GM18867 (cell line): ENCODE measurements around the gene ZC3HAV1L.
"Not testable (repeated sequence)": the region's sequence is repeated elsewhere in the genome, so short reads cannot be mapped to it uniquely, and the experiment has no call there.

ENCODE experiments used
- ATAC-seq: cut with Tn5 transposase; IDR thresholded peaks from one replicate; pipeline ENCODE4 v1.9.1; 2021; ENCODE audit warnings: mild to moderate bottlenecking, moderate library complexity; ENCODE audit not compliant: unreplicated experiment

ZC3HAV1L gene

DNA sequence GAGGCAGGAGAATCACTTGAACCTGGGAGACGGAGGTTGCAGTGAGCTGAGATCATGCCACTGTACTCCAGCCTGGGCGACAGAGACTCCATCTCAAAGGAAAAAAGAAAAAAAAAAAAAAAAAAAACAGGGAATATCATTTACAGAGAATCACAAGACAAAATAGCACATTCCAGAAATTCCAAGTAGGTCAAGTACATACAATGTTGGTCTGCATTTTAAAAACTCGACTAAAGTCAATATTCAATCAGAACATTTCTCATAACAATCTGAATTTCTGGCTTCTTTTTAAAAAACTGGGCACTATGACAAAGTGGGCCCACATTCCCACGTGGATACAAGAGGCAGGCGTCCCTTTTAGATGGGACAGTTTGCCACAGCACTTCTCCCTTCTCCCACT lies 12.8 kb downstream of the ZC3HAV1L start:
- no peak for ATAC-seq

- no peak for ATAC-seq
These were observed 13.6 kb downstream of the ZC3HAV1L start for GRCh38 chr7:139022286-139022685.

DNA sequence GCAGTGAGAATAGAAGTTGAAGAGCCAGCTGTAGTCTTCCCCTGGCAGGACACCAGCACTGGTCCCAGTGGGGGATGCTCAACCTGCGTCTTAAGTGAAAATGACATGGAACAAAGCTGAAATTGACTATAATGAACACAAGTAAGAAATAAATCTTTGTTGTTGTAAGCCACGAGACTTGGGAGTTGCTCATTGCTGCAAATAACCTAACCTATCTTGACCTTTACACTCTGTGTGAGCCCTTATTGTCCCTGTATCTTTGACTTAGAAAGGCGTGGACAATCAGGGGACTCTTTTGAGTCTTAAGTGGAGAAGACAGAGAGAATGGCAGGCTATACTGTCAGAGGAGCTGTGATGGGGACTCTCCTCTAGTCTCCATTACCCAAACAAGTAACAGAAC lies 16.9 kb downstream of the ZC3HAV1L start:
- ATAC-seq: no peak

DNA sequence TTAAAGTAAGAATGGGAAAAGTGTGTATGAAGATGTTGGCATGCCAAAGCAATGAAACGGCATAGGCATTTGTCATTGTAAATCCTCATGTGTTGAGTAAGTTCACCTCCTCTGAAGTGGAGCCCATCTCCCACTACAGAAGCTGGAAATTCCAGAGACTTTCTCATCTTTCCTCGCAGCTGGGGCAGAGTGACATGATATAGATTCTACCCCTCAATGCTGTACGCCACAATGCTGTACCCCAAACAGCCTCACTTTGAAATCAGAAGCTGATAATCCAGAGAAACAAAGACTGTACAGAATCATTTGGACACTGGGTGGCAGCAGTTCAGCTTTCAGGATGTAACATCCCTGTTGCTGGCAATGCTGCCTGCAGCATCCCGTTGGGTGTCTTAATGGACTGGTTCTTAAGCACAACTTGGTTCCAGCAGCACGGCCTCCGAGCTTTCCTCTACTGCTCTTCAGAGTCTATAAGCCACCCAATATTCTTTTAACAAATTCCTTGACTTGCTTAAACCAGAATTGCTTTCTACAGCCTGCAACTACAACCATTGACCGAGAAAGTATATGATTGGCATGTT lies 18.8 kb downstream of the ZC3HAV1L start:
- ATAC-seq: peak; percentile 88

- ATAC-seq: no peak
These were observed 24.5 kb downstream of the ZC3HAV1L start for GRCh38 chr7:139011373-139011772.

GRCh38 chr7:139004321-139005090 lies 31.3 kb downstream of the ZC3HAV1L start:
- no peak for ATAC-seq

DNA sequence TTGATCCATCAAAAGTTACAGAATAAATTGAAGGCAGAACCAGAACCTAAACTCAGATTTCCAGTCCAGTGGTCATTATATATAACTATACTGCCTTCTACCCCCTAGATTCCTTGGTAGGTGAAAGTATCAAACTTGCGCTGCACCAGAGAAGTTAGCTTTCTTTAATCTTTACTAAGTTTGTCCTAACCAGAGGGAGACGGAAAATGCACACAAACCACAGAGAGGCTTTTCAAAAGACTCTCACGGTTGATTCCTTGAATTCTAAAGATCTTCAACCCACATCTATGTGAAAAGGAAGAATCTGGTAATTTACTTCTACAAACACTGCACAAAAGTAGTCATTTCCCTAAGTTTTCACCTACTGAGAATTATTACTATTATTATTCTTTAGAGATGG lies 36.4 kb downstream of the ZC3HAV1L start:
- ATAC-seq: no peak

GRCh38 chr7:138992052-138992531 lies 43.8 kb downstream of the ZC3HAV1L start:
- ATAC-seq: no peak

DNA sequence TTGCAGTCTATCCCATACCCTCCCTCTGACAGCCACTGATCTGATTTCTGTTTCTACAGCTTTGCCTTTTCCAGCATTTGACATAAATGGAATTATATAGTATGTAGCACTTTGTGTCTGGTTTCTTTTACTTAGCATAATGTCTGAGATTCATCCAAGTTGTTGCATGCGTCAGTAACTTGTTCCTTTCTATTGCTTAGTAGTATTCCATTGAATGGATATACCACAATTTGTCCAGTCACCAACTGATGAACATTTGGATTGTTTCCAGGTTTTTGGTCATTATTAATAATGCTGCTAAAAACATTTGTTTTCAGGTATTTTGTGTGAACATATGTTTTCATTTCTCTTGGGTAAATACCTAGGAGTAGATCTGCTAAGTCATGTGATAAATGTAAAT lies 48.2 kb downstream of the ZC3HAV1L start:
- no peak for ATAC-seq

DNA sequence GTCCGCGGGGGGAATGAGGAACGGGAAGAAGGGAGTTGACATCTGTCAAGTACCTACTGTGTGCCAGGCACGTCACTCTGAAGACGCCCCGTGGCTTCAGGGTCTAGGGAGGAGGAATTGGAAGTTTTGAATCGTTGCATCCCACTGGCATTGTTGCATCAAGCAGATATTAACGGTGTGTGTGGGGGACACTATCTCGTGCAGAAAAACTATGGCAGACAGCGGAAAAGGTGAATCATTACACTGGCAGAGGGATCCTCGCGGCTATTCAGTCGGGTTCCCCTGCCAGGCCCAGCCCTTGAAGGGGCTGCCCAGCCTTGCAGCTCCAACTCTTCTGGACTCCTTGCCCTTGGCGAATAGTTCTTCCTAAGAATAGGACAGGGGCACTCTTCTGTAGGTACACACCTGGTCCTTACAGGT lies 53.6 kb downstream of the ZC3HAV1L start:
- ATAC-seq: no peak

DNA sequence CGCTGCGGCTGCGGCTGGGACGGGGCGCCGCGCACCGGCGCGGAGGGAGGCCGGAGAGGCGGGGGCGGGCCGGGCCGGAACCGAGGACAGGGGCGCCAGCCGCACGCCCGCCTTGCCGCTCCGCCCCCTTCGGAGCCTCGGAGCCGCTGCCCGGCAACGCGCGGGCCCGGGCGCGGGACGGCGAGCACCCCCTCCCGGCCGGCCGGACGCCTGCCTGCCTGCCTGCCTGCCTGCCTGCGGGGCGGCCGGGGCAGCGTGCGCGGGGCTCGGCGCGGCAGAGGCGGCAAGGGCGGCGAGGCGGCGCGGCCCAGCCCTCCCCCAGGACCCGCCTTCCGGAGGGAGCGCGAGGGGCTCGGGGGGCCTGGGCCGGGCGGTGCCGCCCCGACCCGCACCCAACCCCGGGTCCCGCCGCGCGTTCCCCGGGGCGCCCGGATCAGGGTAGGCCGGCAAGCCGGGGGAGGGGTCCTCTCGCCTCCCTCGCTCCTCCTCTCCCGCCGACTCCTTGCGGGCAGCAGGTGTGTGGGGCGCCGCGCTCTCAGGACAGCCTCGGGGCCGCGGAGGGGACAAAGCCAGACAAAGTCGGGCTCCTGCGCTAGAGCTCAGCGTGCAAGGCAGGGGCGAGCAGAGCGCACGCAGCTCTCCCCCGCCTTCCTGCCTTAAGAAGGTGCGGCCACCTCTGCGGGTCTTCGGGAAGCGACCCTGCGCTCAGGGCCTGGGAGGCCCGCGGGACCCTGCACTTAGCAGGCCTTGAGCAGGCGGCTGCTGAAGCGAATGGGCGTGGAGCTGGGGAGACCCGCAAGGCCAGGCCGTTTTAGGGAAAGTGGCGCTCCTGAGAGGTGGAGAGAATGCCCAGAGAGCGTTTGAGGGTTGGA lies 54.3 kb downstream of the ZC3HAV1L start, which contains the start of gene KIAA1549:
Gene KIAA1549 (minus strand): TSS at position 58 of the 872 bp plus-strand sequence. CDS start 120 bp downstream, outside the sequence.
- ATAC-seq: peak; percentile 92

GRCh38 chr7:138980563-138981291 lies 55.1 kb downstream of the ZC3HAV1L start:
- ATAC-seq: peak; percentile 47

DNA sequence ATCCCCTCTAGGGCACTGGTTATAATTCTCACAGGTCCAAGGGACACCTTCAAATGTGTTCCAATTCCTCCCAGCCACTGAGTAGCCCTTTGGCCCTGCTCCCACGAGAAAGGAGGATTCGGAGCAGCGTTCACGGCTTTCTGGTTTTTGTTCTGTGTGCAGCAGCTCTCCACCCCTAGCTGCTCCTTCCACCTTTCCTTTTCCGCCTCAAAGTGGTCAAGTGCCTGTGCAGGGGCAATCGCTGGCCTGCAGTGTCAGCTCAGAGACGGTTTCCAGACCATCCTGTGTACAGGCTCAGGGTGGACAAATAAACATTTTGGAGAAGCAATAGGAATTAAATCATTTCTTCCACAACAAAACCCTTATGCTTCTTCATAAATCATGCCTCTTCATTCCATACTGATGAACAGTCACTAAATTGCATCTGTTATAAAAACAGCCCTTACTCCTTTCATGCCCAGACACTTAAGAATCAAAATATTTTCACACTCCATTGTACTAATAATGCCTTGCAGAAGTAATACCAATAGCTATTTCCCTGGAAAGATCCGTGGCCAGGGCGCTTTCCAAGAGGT lies 55.8 kb downstream of the ZC3HAV1L start:
- ATAC-seq: no peak

DNA sequence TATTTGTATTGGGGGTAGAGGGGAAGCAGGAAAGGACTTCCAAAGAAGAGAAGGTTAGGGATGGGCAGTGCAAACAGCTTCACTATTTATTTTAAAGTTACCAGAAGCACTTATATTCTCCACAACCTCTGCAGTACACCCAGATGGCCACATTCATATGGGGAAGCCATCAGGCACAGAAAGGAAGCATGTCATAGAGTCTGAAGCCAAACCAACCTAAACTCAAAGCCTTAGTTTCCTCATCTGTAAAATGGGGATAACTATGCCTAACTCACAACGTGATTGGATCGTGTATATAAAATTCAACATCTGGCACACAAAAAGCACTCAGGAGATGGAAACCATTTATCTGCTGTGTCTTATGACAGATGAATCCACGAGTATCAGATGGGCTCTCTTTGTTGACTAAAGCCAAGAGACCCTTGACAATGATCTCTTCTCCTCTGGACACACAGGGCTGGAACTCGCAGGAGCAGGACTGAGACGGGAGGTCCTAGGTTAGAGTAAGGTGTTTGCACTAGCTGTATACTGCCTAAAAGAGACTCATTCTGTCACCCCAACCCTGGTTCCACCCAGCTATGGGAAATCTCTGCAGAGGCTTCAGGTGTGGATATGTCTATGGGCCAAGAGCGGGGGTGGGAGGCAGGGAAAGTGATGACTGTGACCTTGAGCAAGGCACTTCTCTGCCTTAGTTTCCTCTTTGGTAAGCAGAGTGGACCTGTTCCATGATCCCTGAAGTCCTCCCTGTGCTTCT lies 56.4 kb downstream of the ZC3HAV1L start:
- ATAC-seq: peak; percentile 37

- no peak for ATAC-seq
These were observed 57.2 kb downstream of the ZC3HAV1L start for GRCh38 chr7:138978541-138979184.

GRCh38 chr7:138976161-138976560 lies 59.7 kb downstream of the ZC3HAV1L start:
- ATAC-seq: not testable (repeated sequence)
